GM12875 (cell line): ENCODE results near the gene FGGY.

Source experiments
- H3K4me3 ChIP-seq: one replicate; pipeline ENCODE4 v1.5.1; 2011; ENCODE audit warnings: low read depth, low read length, control low read depth
- TF ChIP-seq, protein P1 (sequence below): IDR thresholded peaks from 2 replicates; pipeline ENCODE4 v1.5.1; 2011; ENCODE audit warnings: low read depth, mild to moderate bottlenecking, control low read depth, inconsistent platforms, low read length, moderate library complexity, borderline replicate concordance; ENCODE audit not compliant: insufficient read depth

The FGGY gene

DNA sequence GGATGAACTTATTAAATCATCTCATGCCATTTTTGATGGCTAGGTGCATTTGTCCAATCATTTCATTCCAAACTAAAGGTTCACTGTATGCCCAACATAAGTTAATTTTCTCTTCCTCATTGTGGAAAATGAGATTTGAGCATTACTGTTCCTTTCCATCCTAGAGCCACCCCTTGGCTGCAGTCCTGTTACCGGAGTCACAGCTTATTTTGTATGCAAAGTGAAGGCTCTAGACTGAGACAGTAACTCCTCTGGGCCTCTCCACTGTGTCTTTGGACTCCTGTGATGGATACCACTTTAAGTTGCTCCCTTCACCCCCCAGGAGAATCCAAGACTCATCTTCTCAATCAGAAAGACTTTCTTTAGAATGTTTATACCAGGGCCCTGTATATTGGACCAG lies 59.7 kb downstream of the FGGY start:
- TF ChIP-seq, protein P1, sequence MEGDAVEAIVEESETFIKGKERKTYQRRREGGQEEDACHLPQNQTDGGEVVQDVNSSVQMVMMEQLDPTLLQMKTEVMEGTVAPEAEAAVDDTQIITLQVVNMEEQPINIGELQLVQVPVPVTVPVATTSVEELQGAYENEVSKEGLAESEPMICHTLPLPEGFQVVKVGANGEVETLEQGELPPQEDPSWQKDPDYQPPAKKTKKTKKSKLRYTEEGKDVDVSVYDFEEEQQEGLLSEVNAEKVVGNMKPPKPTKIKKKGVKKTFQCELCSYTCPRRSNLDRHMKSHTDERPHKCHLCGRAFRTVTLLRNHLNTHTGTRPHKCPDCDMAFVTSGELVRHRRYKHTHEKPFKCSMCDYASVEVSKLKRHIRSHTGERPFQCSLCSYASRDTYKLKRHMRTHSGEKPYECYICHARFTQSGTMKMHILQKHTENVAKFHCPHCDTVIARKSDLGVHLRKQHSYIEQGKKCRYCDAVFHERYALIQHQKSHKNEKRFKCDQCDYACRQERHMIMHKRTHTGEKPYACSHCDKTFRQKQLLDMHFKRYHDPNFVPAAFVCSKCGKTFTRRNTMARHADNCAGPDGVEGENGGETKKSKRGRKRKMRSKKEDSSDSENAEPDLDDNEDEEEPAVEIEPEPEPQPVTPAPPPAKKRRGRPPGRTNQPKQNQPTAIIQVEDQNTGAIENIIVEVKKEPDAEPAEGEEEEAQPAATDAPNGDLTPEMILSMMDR: no peak
- H3K4me3 ChIP-seq: no peak overlapping the region

DNA sequence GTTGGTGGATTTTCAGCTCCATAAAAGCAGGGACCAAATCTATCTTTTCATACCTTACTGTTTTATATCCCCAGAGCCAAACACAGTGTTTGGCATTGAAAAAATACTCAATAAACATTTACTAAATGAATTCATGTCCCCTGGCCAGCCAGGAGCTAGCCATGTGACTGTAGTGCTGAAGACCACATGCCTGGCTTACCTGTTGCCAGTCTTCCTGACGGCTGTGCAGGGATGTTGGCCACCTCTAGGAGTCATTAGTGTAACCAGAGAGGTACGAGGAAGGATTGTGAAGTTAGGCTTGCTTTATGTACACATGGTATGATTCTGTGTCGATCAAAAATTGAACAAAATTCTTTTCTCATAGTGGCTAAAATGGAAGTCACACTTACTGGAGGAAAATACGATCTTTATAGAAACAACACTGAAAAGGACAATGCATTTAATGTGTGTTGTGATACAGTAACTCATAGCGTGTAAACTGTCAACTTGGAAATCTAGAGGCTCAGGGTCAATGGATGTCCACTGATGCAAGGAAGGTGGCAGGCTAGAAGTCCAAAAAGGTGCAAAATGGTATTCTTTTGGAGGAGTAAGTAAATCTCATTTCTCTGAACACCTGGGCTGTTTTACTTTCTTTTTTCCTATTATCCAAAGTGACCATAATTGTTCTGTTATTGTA lies 60.9 kb downstream of the FGGY start:
- H3K4me3 ChIP-seq: no peak overlapping the region
- TF ChIP-seq, protein P1: no peak

DNA sequence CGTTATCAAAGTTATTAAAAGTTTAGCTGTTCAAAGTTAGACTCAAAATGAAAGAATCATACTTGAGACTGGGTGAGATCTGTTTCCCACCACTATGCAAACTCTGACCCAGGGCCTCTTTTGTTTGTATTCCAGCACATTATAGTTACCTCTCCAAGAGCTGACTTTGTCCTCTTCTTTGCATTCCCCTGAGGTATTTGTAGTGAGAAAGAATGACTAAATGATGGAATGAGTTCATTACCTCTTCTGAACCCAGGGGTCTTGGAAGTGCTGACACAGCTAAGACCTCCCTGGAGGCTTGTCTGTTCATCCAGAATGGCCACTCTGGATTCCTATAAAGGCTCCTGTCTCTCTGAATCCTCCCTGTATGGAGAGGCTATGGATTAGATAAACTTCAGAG lies 62.4 kb downstream of the FGGY start:
- TF ChIP-seq, protein P1: no peak

DNA sequence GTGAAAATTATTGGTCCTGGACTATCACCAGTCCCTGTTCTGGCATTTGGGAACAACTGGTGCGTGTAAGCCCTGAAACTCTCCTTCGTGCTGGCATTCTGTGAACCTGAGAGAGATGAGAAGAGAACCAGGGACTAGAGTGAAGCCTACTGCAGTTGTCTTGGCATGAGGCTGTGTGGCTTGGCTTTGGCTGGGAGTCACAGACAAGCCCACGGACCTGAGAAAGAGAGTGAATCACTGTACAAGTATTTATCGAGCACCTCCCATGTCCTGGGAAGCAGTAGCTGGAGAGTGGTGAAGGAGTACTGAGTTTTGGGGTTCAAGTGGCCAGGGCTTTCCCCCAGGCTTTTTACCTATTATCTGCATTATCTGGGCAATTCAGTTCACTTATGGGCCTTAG lies 63.3 kb downstream of the FGGY start:
- TF ChIP-seq, protein P1: no peak
- H3K4me3 ChIP-seq: no peak overlapping the region

More for the DNA sequence above, 62.4 kb downstream of the FGGY start:
- H3K4me3 ChIP-seq: no peak overlapping the region

DNA sequence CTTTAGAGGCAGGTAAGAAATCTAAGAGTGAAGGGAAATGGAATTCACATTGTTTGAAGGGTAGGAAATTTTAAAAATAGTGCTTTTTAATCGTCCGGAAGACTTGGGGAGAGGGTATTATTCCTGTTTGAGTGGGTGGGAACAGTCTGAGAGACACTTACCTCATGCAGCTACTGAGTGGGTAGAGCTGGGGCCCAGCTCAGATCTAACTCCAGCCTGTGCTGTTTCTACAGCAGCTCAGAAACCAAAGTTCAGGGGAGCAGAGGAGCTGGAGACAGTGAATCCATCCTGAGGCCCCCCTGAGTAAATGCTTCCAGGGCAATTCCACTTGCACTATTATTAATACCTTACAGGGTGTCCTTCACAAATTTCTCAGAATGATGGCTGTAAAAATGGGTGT lies 63.8 kb downstream of the FGGY start:
- no peak overlapping the region for H3K4me3 ChIP-seq
- TF ChIP-seq, protein P1: no peak

DNA sequence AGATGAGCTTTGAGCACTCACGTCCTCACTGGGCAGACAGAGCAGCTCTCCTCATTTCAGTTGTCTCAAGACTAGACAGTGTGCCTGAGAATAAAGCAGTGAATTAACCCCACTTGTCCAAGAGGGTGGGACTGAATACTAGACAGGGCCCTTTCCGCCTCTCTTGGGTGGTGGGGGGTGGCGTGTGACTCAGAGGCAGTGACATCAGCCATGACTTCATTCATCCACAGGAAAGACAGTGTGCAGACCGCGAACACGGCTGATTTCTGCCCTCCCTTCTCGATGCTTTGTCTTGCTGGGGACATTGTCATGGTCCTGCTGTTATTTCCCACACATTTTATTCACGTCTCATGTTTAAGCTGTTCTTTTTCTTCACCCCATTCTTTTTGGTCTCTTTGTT lies 64.9 kb downstream of the FGGY start:
- no peak overlapping the region for H3K4me3 ChIP-seq
- TF ChIP-seq, protein P1: no peak

DNA sequence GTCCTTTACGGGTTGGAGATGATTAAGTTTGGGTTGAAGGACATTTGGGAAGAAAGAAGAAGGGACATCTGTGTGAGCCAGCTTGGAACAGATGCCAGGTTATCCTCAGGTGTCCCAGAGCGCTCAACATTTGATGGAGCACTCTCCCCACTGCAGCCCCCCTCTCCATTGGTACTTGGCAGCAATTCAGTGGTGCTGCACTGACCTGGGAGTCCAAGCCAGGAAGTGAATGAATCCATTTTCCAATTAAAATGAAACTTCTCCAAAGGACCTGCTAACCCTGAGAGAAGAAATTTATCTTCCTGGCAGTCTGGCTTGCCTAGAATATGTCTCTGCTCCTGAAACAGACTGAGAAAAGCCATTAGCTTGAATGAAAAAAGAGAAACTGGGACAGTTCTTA lies 67.1 kb downstream of the FGGY start:
- TF ChIP-seq, protein P1: no peak
- no peak overlapping the region for H3K4me3 ChIP-seq
